ENCODE measurements around the gene SH3BP2. TPM values are rescaled to one million over a fixed set of nuclear protein-coding genes. Genes with fewer than 3 reads are reported as not detected.

SH3BP2 gene
- total and polyA plus RNA-seq, 10 of the 15 experiments (the other 5 are each of a cell fraction or from before 2014, with no cell fraction given) = 1.1 to 61.8 (median 23.9) TPM

DNA sequence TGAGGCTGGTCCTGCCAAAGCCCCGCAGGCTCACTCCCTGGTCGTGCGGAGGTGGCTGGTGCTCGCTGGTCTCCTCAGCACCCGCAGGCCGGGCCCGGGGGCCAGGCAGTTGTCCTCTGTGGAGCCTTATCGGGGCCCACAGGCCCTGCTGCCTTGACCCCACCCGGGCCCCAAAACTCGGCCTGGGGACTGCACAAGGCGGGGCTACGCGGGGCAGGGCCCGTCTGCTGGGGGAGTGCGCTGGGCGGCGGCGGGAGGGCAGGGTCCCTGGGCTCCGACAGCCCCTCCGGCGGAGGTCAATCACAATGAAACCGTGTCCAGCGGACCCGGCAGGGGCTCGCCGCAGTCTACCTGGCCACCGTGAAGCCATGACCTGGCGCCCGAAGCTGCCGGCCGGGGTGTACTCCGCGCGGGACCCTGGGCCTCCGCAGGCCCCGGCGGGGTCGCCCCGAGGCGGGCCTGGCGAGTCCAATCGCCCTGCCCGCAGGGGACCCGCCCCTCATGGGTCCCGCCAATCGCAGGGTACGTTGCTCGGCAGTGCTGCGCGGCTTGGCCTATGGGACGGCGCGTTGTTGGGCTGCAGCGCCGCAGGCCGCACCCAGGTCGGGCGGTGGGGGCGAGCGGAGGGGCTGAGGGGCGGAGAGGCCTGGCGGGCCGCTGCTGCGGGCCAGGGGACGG lies 50.5 kb downstream of the SH3BP2 start, which contains the start of gene ADD1 (continued):
- TF ChIP-seq, protein P1, sequence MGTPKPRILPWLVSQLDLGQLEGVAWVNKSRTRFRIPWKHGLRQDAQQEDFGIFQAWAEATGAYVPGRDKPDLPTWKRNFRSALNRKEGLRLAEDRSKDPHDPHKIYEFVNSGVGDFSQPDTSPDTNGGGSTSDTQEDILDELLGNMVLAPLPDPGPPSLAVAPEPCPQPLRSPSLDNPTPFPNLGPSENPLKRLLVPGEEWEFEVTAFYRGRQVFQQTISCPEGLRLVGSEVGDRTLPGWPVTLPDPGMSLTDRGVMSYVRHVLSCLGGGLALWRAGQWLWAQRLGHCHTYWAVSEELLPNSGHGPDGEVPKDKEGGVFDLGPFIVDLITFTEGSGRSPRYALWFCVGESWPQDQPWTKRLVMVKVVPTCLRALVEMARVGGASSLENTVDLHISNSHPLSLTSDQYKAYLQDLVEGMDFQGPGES (IDR thresholded peaks at IDR 0.05) = peak; percentile 72; the same call in 1 of the 2 replicates
- TF ChIP-seq, protein P2, sequence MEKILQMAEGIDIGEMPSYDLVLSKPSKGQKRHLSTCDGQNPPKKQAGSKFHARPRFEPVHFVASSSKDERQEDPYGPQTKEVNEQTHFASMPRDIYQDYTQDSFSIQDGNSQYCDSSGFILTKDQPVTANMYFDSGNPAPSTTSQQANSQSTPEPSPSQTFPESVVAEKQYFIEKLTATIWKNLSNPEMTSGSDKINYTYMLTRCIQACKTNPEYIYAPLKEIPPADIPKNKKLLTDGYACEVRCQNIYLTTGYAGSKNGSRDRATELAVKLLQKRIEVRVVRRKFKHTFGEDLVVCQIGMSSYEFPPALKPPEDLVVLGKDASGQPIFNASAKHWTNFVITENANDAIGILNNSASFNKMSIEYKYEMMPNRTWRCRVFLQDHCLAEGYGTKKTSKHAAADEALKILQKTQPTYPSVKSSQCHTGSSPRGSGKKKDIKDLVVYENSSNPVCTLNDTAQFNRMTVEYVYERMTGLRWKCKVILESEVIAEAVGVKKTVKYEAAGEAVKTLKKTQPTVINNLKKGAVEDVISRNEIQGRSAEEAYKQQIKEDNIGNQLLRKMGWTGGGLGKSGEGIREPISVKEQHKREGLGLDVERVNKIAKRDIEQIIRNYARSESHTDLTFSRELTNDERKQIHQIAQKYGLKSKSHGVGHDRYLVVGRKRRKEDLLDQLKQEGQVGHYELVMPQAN (conservative IDR thresholded peaks at IDR 0.05) = peak; percentile 80
- 0 out of 2 replicates have a peak, but pooled peaks have one; percentile 46 for TF ChIP-seq TCF3 (IDR thresholded peaks at IDR 0.05; ENCODE audit: borderline replicate concordance, insufficient read depth, low read depth, low read length)
- TF ChIP-seq, protein P3, sequence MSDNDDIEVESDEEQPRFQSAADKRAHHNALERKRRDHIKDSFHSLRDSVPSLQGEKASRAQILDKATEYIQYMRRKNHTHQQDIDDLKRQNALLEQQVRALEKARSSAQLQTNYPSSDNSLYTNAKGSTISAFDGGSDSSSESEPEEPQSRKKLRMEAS (IDR thresholded peaks at IDR 0.05; ENCODE audit: low read depth, low read length) = no peak
- TF ChIP-seq, protein P4, sequence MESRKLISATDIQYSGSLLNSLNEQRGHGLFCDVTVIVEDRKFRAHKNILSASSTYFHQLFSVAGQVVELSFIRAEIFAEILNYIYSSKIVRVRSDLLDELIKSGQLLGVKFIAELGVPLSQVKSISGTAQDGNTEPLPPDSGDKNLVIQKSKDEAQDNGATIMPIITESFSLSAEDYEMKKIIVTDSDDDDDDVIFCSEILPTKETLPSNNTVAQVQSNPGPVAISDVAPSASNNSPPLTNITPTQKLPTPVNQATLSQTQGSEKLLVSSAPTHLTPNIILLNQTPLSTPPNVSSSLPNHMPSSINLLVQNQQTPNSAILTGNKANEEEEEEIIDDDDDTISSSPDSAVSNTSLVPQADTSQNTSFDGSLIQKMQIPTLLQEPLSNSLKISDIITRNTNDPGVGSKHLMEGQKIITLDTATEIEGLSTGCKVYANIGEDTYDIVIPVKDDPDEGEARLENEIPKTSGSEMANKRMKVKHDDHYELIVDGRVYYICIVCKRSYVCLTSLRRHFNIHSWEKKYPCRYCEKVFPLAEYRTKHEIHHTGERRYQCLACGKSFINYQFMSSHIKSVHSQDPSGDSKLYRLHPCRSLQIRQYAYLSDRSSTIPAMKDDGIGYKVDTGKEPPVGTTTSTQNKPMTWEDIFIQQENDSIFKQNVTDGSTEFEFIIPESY (IDR thresholded peaks at IDR 0.05) = no peak
- TF ChIP-seq POLR2A (IDR thresholded peaks at IDR 0.05; ENCODE audit: low read depth, low read length) = peak; percentile 96
- TF ChIP-seq SMAD1 (IDR thresholded peaks at IDR 0.05; ENCODE audit: low read depth, partially characterized antibody) = no peak
- TF ChIP-seq NFIC (IDR thresholded peaks at IDR 0.05; ENCODE audit: low read depth, low read length) = no peak
- TF ChIP-seq RCOR1 (conservative IDR thresholded peaks at IDR 0.05; ENCODE audit: low read depth, low read length) = no peak
- TF ChIP-seq SPI1 (IDR thresholded peaks at IDR 0.05; ENCODE audit: borderline replicate concordance, insufficient read depth, low read depth, low read length) = no peak
- TF ChIP-seq, protein P5, sequence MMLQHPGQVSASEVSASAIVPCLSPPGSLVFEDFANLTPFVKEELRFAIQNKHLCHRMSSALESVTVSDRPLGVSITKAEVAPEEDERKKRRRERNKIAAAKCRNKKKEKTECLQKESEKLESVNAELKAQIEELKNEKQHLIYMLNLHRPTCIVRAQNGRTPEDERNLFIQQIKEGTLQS (IDR thresholded peaks at IDR 0.05; ENCODE audit: borderline replicate concordance, extremely low read depth, low read depth, low read length) = no peak
- peak; percentile 42 for TF ChIP-seq RELA (IDR thresholded peaks at IDR 0.05; ENCODE audit: borderline replicate concordance, partially characterized antibody)
- TF ChIP-seq, protein P6, sequence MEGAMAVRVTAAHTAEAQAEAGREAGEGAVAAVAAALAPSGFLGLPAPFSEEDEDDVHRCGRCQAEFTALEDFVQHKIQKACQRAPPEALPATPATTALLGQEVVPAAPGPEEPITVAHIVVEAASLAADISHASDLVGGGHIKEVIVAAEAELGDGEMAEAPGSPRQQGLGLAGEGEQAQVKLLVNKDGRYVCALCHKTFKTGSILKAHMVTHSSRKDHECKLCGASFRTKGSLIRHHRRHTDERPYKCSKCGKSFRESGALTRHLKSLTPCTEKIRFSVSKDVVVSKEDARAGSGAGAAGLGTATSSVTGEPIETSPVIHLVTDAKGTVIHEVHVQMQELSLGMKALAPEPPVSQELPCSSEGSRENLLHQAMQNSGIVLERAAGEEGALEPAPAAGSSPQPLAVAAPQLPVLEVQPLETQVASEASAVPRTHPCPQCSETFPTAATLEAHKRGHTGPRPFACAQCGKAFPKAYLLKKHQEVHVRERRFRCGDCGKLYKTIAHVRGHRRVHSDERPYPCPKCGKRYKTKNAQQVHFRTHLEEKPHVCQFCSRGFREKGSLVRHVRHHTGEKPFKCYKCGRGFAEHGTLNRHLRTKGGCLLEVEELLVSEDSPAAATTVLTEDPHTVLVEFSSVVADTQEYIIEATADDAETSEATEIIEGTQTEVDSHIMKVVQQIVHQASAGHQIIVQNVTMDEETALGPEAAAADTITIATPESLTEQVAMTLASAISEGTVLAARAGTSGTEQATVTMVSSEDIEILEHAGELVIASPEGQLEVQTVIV (IDR thresholded peaks at IDR 0.05; ENCODE audit: borderline replicate concordance, partially characterized antibody) = no peak
- TF ChIP-seq FOS (IDR thresholded peaks at IDR 0.05; ENCODE audit: borderline replicate concordance, extremely low read depth, insufficient read length) = peak; percentile 61
- no peak for TF ChIP-seq TCF12 (IDR thresholded peaks at IDR 0.05; ENCODE audit: low read depth, low read length)
- TF ChIP-seq, protein P7, sequence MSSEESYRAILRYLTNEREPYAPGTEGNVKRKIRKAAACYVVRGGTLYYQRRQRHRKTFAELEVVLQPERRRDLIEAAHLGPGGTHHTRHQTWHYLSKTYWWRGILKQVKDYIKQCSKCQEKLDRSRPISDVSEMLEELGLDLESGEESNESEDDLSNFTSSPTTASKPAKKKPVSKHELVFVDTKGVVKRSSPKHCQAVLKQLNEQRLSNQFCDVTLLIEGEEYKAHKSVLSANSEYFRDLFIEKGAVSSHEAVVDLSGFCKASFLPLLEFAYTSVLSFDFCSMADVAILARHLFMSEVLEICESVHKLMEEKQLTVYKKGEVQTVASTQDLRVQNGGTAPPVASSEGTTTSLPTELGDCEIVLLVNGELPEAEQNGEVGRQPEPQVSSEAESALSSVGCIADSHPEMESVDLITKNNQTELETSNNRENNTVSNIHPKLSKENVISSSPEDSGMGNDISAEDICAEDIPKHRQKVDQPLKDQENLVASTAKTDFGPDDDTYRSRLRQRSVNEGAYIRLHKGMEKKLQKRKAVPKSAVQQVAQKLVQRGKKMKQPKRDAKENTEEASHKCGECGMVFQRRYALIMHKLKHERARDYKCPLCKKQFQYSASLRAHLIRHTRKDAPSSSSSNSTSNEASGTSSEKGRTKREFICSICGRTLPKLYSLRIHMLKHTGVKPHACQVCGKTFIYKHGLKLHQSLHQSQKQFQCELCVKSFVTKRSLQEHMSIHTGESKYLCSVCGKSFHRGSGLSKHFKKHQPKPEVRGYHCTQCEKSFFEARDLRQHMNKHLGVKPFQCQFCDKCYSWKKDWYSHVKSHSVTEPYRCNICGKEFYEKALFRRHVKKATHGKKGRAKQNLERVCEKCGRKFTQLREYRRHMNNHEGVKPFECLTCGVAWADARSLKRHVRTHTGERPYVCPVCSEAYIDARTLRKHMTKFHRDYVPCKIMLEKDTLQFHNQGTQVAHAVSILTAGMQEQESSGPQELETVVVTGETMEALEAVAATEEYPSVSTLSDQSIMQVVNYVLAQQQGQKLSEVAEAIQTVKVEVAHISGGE (CRISPR knock-in tag; IDR thresholded peaks at IDR 0.05) = no peak
- TF ChIP-seq ZNF207 (IDR thresholded peaks at IDR 0.05; ENCODE audit: borderline replicate concordance) = no peak
